Testis (tissue), 2 donors: ENCODE measurements around the gene EPC1.

Source experiments
- CTCF ChIP-seq, 3 experiments: fragments of 450-650 bp in 2 of 3; fragments of 200-600 bp in 1 of 3; sonication (generic) in 1 of 3; IDR thresholded peaks; one replicate each; pipeline ENCODE4 v1.5.1; 2016 to 2019; ENCODE audit warnings: antibody characterized with exemption in 3 of 3, mild to moderate bottlenecking in 2 of 3, moderate library complexity in 1 of 3
- POLR2A ChIP-seq: fragments of 450-650 bp; IDR thresholded peaks from one replicate; pipeline ENCODE4 v1.6.1; 2017; ENCODE audit warnings: antibody characterized with exemption, mild to moderate bottlenecking, moderate library complexity

GRCh38 chr10:32330214-32330613 is 16.7 kb downstream of the EPC1 start:
- TF ChIP-seq CTCF (IDR thresholded peaks at IDR 0.05) (no peak), POLR2A (no peak)
